ENCODE results near the gene GDPD5.

Gene GDPD5

GRCh38 chr11:75467311-75467710 lies 58.4 kb downstream of the GDPD5 start:
- H3K36me3 ChIP-seq (ENCODE audit: insufficient read depth, insufficient read length, low read length), result peaks cover 33% of the 10 kb centered on the region
- no peak overlapping the region for H3K4me3 ChIP-seq (ENCODE audit: insufficient read length, low read depth)
- H3K27me3 ChIP-seq (ENCODE audit: insufficient read depth, insufficient read length), result no peaks in the 10 kb centered on the region
- no peak overlapping the region for H3K9ac ChIP-seq (ENCODE audit: insufficient read length, low read depth)
- H3K4me1 ChIP-seq (ENCODE audit: insufficient read depth, insufficient read length), result peaks cover 34% of the 10 kb centered on the region
- TF ChIP-seq ZNF274 (IDR thresholded peaks at IDR 0.05; ENCODE audit: low read depth, low read length) (no peak), SUZ12 (IDR thresholded peaks at IDR 0.05; ENCODE audit: extremely low read depth, insufficient read depth, insufficient read length) (no peak), YY1 (IDR thresholded peaks at IDR 0.05; ENCODE audit: insufficient read depth, insufficient read length) (no peak)
- DNase-seq (ENCODE audit: low read depth, low spot score), result no peak
- no peaks in the 10 kb centered on the region for H3K9me3 ChIP-seq (ENCODE audit: insufficient read depth, low read length)

- no peak for DNase-seq (ENCODE audit: low read depth, low spot score)
- H3K9ac ChIP-seq (ENCODE audit: insufficient read length, low read depth), result no peak overlapping the region
- no peaks in the 10 kb centered on the region for H3K27me3 ChIP-seq (ENCODE audit: insufficient read depth, insufficient read length)
- H3K36me3 ChIP-seq (ENCODE audit: insufficient read depth, insufficient read length, low read length), result peaks cover 32% of the 10 kb centered on the region
- H3K4me3 ChIP-seq (ENCODE audit: insufficient read length, low read depth), result no peak overlapping the region
- TF ChIP-seq YY1 (IDR thresholded peaks at IDR 0.05; ENCODE audit: insufficient read depth, insufficient read length), result no peak
- no peak for TF ChIP-seq ZNF274 (IDR thresholded peaks at IDR 0.05; ENCODE audit: low read depth, low read length)
- H3K9me3 ChIP-seq (ENCODE audit: insufficient read depth, low read length), result no peaks in the 10 kb centered on the region
- H3K4me1 ChIP-seq (ENCODE audit: insufficient read depth, insufficient read length), result peaks cover 43% of the 10 kb centered on the region
Observed at GRCh38 chr11:75465701-75466531, 59.8 kb downstream of the GDPD5 start.

GRCh38 chr11:75463106-75463774 lies 62.5 kb downstream of the GDPD5 start:
- no peak for DNase-seq (ENCODE audit: low read depth, low spot score)
- no peaks in the 10 kb centered on the region for H3K27me3 ChIP-seq (ENCODE audit: insufficient read depth, insufficient read length)
- H3K36me3 ChIP-seq (ENCODE audit: insufficient read depth, insufficient read length, low read length), result peaks cover 44% of the 10 kb centered on the region
- no peaks in the 10 kb centered on the region for H3K9me3 ChIP-seq (ENCODE audit: insufficient read depth, low read length)
- peak overlapping the region; percentile 36 for H3K9ac ChIP-seq (ENCODE audit: insufficient read length, low read depth)
- TF ChIP-seq YY1 (IDR thresholded peaks at IDR 0.05; ENCODE audit: insufficient read depth, insufficient read length) (no peak), SUZ12 (IDR thresholded peaks at IDR 0.05; ENCODE audit: extremely low read depth, insufficient read depth, insufficient read length) (no peak)
- H3K4me1 ChIP-seq (ENCODE audit: insufficient read depth, insufficient read length), result peaks cover 41% of the 10 kb centered on the region
- H3K4me3 ChIP-seq (ENCODE audit: insufficient read length, low read depth), result no peak overlapping the region

GRCh38 chr11:75462117-75462653 lies 63.6 kb downstream of the GDPD5 start:
- peak overlapping the region; percentile 24 for H3K9ac ChIP-seq (ENCODE audit: insufficient read length, low read depth)
- no peak overlapping the region for H3K4me3 ChIP-seq (ENCODE audit: insufficient read length, low read depth)
- TF ChIP-seq ZNF274 (IDR thresholded peaks at IDR 0.05; ENCODE audit: low read depth, low read length) (no peak), YY1 (IDR thresholded peaks at IDR 0.05; ENCODE audit: insufficient read depth, insufficient read length) (no peak), SUZ12 (IDR thresholded peaks at IDR 0.05; ENCODE audit: extremely low read depth, insufficient read depth, insufficient read length) (no peak)
- DNase-seq (ENCODE audit: low read depth, low spot score), result peak; percentile 81
- peaks cover 35% of the 10 kb centered on the region for H3K4me1 ChIP-seq (ENCODE audit: insufficient read depth, insufficient read length)
- peaks cover 34% of the 10 kb centered on the region for H3K36me3 ChIP-seq (ENCODE audit: insufficient read depth, insufficient read length, low read length)
- no peaks in the 10 kb centered on the region for H3K27me3 ChIP-seq (ENCODE audit: insufficient read depth, insufficient read length)
- H3K9me3 ChIP-seq (ENCODE audit: insufficient read depth, low read length), result no peaks in the 10 kb centered on the region

- no peak overlapping the region for H3K4me3 ChIP-seq (ENCODE audit: insufficient read length, low read depth)
- H3K27me3 ChIP-seq (ENCODE audit: insufficient read depth, insufficient read length), result no peaks in the 10 kb centered on the region
- TF ChIP-seq ZNF274 (IDR thresholded peaks at IDR 0.05; ENCODE audit: low read depth, low read length) (no peak), SUZ12 (IDR thresholded peaks at IDR 0.05; ENCODE audit: extremely low read depth, insufficient read depth, insufficient read length) (no peak), YY1 (IDR thresholded peaks at IDR 0.05; ENCODE audit: insufficient read depth, insufficient read length) (no peak)
- peaks cover 32% of the 10 kb centered on the region for H3K36me3 ChIP-seq (ENCODE audit: insufficient read depth, insufficient read length, low read length)
- H3K9me3 ChIP-seq (ENCODE audit: insufficient read depth, low read length), result no peaks in the 10 kb centered on the region
- peak overlapping the region; percentile 24 for H3K9ac ChIP-seq (ENCODE audit: insufficient read length, low read depth)
- H3K4me1 ChIP-seq (ENCODE audit: insufficient read depth, insufficient read length), result peaks cover 30% of the 10 kb centered on the region
- no peak for DNase-seq (ENCODE audit: low read depth, low spot score)
Observed at GRCh38 chr11:75461151-75461550, 64.6 kb downstream of the GDPD5 start.

GRCh38 chr11:75456596-75457183 lies 69.1 kb downstream of the GDPD5 start:
- DNase-seq (ENCODE audit: low read depth, low spot score), result no peak

GRCh38 chr11:75454987-75455386 lies 70.8 kb downstream of the GDPD5 start:
- Histone ChIP-seq H3K36me3 (ENCODE audit: insufficient read depth, insufficient read length, low read length) (peaks cover 28% of the 10 kb centered on the region), H3K4me3 (ENCODE audit: insufficient read length, low read depth) (no peak overlapping the region), H3K4me1 (ENCODE audit: insufficient read depth, insufficient read length) (no peaks in the 10 kb centered on the region), H3K9me3 (ENCODE audit: insufficient read depth, low read length) (no peaks in the 10 kb centered on the region), H3K27me3 (ENCODE audit: insufficient read depth, insufficient read length) (no peaks in the 10 kb centered on the region), H3K9ac (ENCODE audit: insufficient read length, low read depth) (no peak overlapping the region)
- no peak for DNase-seq (ENCODE audit: low read depth, low spot score)
- TF ChIP-seq SUZ12 (IDR thresholded peaks at IDR 0.05; ENCODE audit: extremely low read depth, insufficient read depth, insufficient read length), result no peak
- no peak for TF ChIP-seq YY1 (IDR thresholded peaks at IDR 0.05; ENCODE audit: insufficient read depth, insufficient read length)
- no peak for TF ChIP-seq ZNF274 (IDR thresholded peaks at IDR 0.05; ENCODE audit: low read depth, low read length)

More at GRCh38 chr11:75456596-75457183, 69.1 kb downstream of the GDPD5 start:
- peaks cover 6% of the 10 kb centered on the region for H3K4me1 ChIP-seq (ENCODE audit: insufficient read depth, insufficient read length)
- no peaks in the 10 kb centered on the region for H3K27me3 ChIP-seq (ENCODE audit: insufficient read depth, insufficient read length)
- H3K4me3 ChIP-seq (ENCODE audit: insufficient read length, low read depth), result no peak overlapping the region
- TF ChIP-seq ZNF274 (IDR thresholded peaks at IDR 0.05; ENCODE audit: low read depth, low read length) (no peak), YY1 (IDR thresholded peaks at IDR 0.05; ENCODE audit: insufficient read depth, insufficient read length) (no peak), SUZ12 (IDR thresholded peaks at IDR 0.05; ENCODE audit: extremely low read depth, insufficient read depth, insufficient read length) (no peak)
- H3K9ac ChIP-seq (ENCODE audit: insufficient read length, low read depth), result no peak overlapping the region
- no peaks in the 10 kb centered on the region for H3K9me3 ChIP-seq (ENCODE audit: insufficient read depth, low read length)
- peaks cover 41% of the 10 kb centered on the region for H3K36me3 ChIP-seq (ENCODE audit: insufficient read depth, insufficient read length, low read length)

Measured in NT2/D1 (cell line).